ENCODE results near the gene CLTCL1. TPM values are rescaled to one million over a fixed set of nuclear protein-coding genes. Genes with fewer than 3 reads are reported as not detected.
"Not testable (repeated sequence)": the region's sequence is repeated elsewhere in the genome, so short reads cannot be mapped to it uniquely, and the experiment has no call there.

The CLTCL1 gene
- polyA plus RNA-seq, 3 donors from 2014 or later = 0.06 to 0.37 (median 0.19) TPM

DNA sequence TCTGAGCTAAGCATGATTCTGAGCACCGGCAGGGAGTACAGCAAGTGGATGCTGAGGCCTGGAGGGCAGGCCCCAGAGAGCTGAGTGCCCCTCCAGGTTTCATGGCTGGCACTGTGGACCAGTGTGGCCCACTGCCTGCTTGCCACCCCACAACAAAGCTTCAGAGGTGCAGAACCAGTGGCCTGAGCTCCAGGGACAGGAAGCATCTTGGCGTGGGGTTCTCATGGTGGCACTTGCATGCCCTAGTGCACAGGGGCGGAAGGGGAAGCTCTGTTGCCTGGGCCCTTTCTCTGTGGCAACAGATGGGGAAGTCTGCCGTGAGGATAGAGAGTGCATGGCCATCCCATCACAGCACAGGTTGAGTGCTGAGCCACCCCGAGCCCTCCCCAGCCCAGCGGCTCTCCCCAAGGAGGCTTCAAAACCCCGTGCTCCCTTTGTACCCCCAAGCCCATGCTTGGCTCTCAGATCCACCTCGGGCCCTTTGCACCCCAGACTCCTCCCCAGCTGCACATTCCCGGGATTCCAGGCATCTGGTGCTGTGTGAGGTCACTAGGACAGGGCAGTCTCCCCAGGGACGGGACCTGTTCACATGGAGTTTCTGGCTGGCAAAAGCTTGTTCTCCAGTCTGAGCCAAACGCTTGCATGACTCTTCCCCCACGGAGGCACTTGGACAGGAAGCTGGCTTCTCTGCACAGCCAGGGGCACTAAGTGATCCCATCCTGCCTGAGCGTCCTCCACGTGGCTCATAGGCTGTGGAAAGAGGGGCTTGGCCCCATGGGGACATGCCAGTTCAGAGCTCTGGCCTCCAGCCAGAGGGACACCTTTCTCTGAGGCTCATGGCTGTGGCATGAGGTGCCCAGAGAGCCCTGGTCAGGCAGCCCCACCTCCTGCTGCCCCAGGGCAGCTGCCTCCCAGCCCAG, 117.2 kb downstream of the CLTCL1 start:
- no peak for DNase-seq
- peak overlapping the region in 1 of 5 donors; percentile 10 for H3K4me3 Mint-ChIP-seq
- no peaks in the 10 kb centered on the region for H3K36me3 Mint-ChIP-seq
- peaks cover 29 to 36% of the 10 kb centered on the region in 2 donors for H3K4me1 Mint-ChIP-seq
- no peak overlapping the region for H3K27ac Mint-ChIP-seq
- no peaks in the 10 kb centered on the region for H3K9me3 Mint-ChIP-seq
- peaks cover 8 to 19% (median 11%) of the 10 kb centered on the region in 3 donors for H3K27me3 Mint-ChIP-seq (ENCODE audit: low read depth in 3 of 3)

DNA sequence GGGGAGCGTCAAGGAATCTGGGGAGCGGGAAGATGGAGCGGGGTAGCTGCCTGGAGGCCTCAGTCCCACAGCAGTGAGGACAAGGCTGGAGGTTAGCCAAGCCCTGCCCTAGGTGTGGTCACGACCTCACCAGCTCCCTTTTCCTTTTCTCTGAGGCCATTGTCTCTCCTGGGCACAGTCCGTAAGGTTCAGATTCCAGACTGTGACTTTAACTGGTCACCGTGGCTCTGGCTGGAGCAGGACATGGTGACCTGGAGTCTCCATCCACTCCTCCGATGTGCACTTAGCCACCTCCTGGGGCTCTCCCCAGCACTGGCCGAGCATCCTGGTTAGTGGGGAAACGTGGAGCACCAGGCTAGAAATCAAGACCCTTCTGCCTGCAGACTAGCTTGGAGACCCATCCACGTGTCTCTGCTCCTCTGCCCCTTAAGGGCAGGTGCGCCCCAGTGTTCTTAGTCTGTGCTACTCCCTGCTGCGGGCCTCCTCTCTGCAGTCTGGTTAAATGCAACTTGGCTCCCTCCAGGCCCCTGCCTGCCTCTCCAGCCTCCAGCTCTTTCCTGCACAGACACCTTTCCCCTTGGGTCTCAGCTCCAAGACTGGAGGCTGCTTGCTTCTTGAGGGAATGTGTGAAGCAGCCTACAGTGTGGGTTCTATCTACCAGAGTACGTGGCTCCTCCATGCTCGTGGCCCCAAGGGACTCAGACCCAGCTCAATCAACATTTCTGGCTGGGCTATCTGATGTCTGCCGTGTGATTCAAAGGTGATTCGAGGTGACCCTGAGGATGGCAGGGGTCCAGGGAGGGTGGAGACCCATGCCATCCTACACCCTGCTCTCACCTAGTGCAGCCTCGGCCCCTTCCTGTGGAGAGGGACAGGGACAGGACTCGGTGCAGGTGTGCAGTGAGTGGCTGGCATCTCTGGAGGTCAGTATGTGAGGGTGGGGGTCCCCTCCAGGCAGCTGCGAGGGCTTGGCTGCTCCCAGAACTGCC, 118.2 kb downstream of the CLTCL1 start:
- peak overlapping the region; percentile 55 to 94 (median 90) for H3K4me3 Mint-ChIP-seq
- H3K9me3 Mint-ChIP-seq = no peaks in the 10 kb centered on the region
- peaks cover 13 to 21% (median 16%) of the 10 kb centered on the region in 3 donors for H3K27me3 Mint-ChIP-seq (ENCODE audit: low read depth in 3 of 3)
- peaks cover 26 to 33% of the 10 kb centered on the region in 2 donors for H3K4me1 Mint-ChIP-seq
- H3K27ac Mint-ChIP-seq = peak overlapping the region; percentile 50 to 93 (median 78)
- H3K36me3 Mint-ChIP-seq = no peaks in the 10 kb centered on the region
- no peak for DNase-seq

GRCh38 chr22:19172213-19173046, 119.1 kb downstream of the CLTCL1 start:
- Mint-ChIP-seq H3K36me3 (no peaks in the 10 kb centered on the region), H3K4me1 (peaks cover 26 to 33% of the 10 kb centered on the region in 2 donors), H3K9me3 (no peaks in the 10 kb centered on the region), H3K4me3 (peak overlapping the region; percentile 89 to 94 (median 93)), H3K27me3 (ENCODE audit: low read depth in 3 of 3) (peaks cover 13 to 26% (median 22%) of the 10 kb centered on the region in 3 donors), H3K27ac (peak overlapping the region; percentile 31 to 93 (median 86))
- DNase-seq = no peak

GRCh38 chr22:19169947-19170318, 121.6 kb downstream of the CLTCL1 start:
- Mint-ChIP-seq H3K27ac (peak overlapping the region in 1 of 6 donors; percentile 81), H3K36me3 (no peaks in the 10 kb centered on the region), H3K9me3 (no peaks in the 10 kb centered on the region), H3K4me1 (peaks cover 26 to 30% of the 10 kb centered on the region in 2 donors), H3K4me3 (peak overlapping the region in 4 of 5 donors; percentile 89 to 93 (median 92)), H3K27me3 (ENCODE audit: low read depth in 3 of 3) (peaks cover 13 to 30% (median 22%) of the 10 kb centered on the region in 3 donors)
- DNase-seq = no peak

DNA sequence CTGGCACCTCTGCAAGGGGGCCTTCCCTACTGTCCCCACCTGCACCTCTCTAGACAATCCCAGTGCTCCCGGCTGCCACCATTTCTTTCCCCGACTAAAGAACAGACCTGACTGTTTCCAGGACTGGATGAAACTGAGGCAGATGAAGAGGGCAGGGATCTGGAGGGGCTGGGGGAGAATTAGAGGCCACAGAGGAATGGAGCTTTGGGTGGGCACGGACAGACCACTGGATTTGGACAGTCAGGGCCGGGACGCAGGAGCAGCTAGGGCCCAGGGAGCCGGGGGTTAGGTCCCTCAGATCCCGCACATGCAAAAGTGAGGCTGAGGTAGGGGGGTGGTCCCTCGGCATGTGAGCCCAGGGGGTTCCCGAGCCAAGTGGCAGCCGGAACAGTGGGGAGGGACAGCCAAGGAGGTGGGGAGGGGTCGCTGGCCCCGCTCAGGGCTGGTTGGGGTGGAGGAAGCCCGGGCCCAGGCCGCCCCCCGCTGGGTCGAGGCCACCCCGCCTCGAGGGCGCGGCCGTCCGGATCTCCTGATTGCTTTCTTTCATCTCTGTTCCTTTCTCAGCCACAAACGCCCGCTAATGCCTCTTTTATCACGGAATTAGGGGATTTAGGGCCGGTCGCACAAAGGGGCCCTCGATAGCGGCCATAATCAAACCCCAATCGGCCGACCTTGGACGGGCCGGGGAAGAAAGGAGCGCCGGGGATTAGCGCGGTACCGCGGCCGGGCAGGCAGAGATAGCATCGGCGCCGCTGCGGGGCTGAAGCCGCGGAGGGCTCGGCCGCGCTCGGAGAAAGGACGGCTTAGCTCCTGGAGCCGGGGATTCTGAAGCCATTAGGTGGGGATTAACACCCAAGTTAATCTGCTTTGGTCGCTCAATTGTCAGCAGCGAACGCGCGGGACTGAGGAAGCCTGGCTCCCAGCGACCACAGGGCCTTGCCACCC, 122.2 kb downstream of the CLTCL1 start:
- Mint-ChIP-seq H3K4me1 (peaks cover 26 to 30% of the 10 kb centered on the region in 2 donors), H3K4me3 (peak overlapping the region in 4 of 5 donors; percentile 14 to 90 (median 34)), H3K27ac (peak overlapping the region in 2 of 6 donors; percentile 40 to 76), H3K27me3 (ENCODE audit: low read depth in 3 of 3) (peaks cover 13 to 30% (median 18%) of the 10 kb centered on the region in 3 donors), H3K9me3 (no peaks in the 10 kb centered on the region), H3K36me3 (no peaks in the 10 kb centered on the region)
- DNase-seq = no peak

DNA sequence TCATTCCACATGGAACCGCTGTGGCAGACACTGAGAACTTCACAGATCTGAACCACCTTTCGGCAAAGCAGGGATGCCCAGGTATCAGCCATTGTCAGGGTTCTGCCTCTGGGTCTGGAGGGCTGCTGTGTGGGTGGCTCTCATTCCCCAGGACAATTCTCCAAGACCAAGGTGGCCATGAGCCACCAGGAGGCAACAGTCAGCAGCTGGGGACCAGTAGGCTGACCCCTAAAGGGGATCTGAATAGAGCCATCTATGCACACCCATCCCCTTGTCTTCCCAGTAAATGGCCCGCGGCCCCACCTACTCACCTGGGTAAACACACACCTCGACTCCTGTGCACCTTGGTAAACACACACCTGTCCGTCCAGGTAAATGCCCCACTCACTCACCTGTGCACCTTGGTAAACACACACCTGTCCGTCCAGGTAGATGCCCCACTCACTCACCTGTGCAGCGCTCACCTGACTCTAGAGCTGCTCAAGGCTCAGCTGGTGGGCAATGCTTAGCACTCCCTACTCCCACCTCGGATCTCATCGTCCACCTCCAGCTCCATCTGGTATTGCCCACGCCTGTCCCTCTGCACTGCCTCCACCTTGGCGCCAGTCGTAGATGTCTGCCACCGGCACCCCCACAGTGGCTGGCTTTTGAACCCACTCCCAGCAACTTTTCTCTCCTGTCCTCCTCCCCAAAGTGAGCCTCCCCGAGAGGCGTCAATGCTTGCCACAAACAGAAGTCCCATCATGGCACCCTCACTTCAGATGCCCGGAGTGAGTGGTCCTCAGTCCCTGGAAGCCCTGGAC, 123.2 kb downstream of the CLTCL1 start:
- Mint-ChIP-seq H3K4me1 (peaks cover 24 to 26% of the 10 kb centered on the region in 2 donors), H3K36me3 (no peaks in the 10 kb centered on the region), H3K27me3 (ENCODE audit: low read depth in 3 of 3) (peaks cover 13 to 30% (median 18%) of the 10 kb centered on the region in 3 donors), H3K9me3 (no peaks in the 10 kb centered on the region), H3K27ac (no peak overlapping the region), H3K4me3 (peak overlapping the region in 3 of 5 donors; percentile 6 to 54 (median 12))
- DNase-seq = no peak

- H3K4me1 Mint-ChIP-seq = peaks cover 14 to 16% of the 10 kb centered on the region in 2 donors
- no peaks in the 10 kb centered on the region for H3K36me3 Mint-ChIP-seq
- no peak overlapping the region for H3K27ac Mint-ChIP-seq
- H3K27me3 Mint-ChIP-seq (ENCODE audit: low read depth in 3 of 3) = peaks cover 11 to 26% (median 16%) of the 10 kb centered on the region in 3 donors
- DNase-seq = no peak
- no peaks in the 10 kb centered on the region for H3K9me3 Mint-ChIP-seq
- no peak overlapping the region for H3K4me3 Mint-ChIP-seq
Observed at GRCh38 chr22:19167106-19167869, 124.2 kb downstream of the CLTCL1 start.

DNA sequence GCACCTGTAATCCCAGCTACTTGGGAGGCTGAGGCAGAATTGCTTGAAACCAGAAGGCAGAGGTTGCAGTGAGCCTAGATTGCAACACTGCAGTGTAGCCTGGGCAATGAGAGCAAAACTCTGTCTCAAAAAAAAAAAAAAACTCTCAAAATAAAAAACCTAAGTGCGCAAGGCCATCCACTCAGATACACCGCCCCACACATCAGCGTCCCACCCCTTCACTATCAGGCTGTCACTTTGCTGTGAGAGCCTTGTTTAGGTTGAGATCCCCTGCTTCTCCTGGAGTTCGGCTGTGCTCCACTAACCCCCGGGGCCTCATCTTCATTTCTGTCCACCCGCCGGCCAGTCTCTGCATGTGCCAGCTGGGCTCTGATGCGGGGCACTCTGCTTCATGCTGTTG, 125.1 kb downstream of the CLTCL1 start:
- no peak overlapping the region for H3K4me3 Mint-ChIP-seq
- H3K27ac Mint-ChIP-seq = no peak overlapping the region
- no peak for DNase-seq
- H3K4me1 Mint-ChIP-seq = peaks cover 10 to 11% of the 10 kb centered on the region in 2 donors
- H3K36me3 Mint-ChIP-seq = no peaks in the 10 kb centered on the region
- no peaks in the 10 kb centered on the region for H3K9me3 Mint-ChIP-seq
- H3K27me3 Mint-ChIP-seq (ENCODE audit: low read depth in 3 of 3) = peaks cover 10 to 23% (median 13%) of the 10 kb centered on the region in 3 donors

GRCh38 chr22:19164425-19164824, 127.1 kb downstream of the CLTCL1 start:
- Mint-ChIP-seq H3K27me3 (ENCODE audit: low read depth in 3 of 3) (peaks cover 4 to 15% (median 11%) of the 10 kb centered on the region in 3 donors), H3K36me3 (no peaks in the 10 kb centered on the region), H3K27ac (no peak overlapping the region), H3K4me1 (no peaks in the 10 kb centered on the region), H3K4me3 (no peak overlapping the region), H3K9me3 (no peaks in the 10 kb centered on the region)
- no peak for DNase-seq

GRCh38 chr22:19158649-19159048, 132.9 kb downstream of the CLTCL1 start:
- H3K27ac Mint-ChIP-seq; H3K4me3 Mint-ChIP-seq; DNase-seq; H3K9me3 Mint-ChIP-seq; H3K36me3 Mint-ChIP-seq; H3K27me3 Mint-ChIP-seq (ENCODE audit: low read depth in 3 of 3); H3K4me1 Mint-ChIP-seq: not testable (repeated sequence)

- not testable (repeated sequence) for DNase-seq, H3K4me1 Mint-ChIP-seq, H3K27ac Mint-ChIP-seq, H3K36me3 Mint-ChIP-seq, H3K4me3 Mint-ChIP-seq, H3K9me3 Mint-ChIP-seq
- peaks cover 10 to 22% (median 10%) of the 10 kb centered on the region in 3 donors for H3K27me3 Mint-ChIP-seq (ENCODE audit: low read depth in 3 of 3)
Observed at GRCh38 chr22:19156109-19156508, 135.4 kb downstream of the CLTCL1 start.

Data from immature natural killer cell (primary cell).